HG02870 (cell line): ENCODE data around the gene CCDC124.
A peak's percentile ranks its signal among the peaks of the same experiment; 100 is the strongest.
"Not testable (repeated sequence)": the region's sequence is repeated elsewhere in the genome, so short reads cannot be mapped to it uniquely, and the experiment has no call there.

Experiments used
- ATAC-seq: cut with Tn5 transposase; IDR thresholded peaks from one replicate; pipeline ENCODE4 v1.9.1; 2021; ENCODE audit warnings: mild to moderate bottlenecking, moderate library complexity; ENCODE audit not compliant: unreplicated experiment

Gene CCDC124, protein sequence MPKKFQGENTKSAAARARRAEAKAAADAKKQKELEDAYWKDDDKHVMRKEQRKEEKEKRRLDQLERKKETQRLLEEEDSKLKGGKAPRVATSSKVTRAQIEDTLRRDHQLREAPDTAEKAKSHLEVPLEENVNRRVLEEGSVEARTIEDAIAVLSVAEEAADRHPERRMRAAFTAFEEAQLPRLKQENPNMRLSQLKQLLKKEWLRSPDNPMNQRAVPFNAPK

DNA sequence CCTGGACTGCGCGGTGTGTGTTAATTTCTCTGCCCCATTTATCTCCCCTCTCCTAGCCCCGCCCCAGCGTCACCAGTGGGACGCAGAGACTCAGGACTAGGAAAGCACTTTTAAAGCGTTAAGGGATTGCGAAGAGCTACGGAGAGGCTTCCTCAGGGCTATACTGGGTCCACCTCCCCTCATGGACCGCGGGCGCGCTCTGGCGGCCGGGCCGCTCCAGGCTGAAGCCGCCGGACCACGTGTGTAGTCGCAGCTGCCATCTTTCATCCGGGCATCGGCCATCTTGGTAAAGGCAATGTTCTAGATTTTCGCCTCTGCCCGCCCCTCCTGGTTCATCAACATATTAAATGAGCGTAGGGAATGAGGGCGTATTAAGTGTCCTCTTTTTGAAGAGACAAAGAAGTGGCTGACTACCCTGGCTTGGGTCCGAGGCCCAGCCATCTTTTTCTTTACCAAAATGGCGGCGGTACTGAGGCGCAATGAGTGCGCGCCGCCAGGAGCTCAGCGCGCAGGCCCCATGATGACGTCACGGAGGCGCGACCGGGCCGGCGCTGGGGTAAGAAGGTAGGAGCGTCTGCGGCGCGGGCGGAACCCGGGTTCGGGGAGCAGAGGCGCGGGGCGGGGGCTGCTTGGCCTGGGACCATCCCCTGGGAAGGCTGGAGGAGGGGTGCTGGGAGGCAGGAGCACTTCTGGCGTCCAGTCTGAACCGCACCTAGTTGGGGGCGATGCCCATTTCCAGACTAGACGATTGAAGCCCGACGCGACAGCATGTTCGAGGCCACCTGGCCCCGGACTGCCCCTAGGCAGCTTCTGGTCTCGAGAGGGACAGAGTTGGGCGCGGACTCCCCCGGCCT, at the start of gene CCDC124:
Gene CCDC124, plus strand, starts transcription at position 531 of the 854 bp plus-strand sequence. CDS start 3,406 bp downstream, outside the sequence.
- peak; percentile 70 for ATAC-seq

DNA sequence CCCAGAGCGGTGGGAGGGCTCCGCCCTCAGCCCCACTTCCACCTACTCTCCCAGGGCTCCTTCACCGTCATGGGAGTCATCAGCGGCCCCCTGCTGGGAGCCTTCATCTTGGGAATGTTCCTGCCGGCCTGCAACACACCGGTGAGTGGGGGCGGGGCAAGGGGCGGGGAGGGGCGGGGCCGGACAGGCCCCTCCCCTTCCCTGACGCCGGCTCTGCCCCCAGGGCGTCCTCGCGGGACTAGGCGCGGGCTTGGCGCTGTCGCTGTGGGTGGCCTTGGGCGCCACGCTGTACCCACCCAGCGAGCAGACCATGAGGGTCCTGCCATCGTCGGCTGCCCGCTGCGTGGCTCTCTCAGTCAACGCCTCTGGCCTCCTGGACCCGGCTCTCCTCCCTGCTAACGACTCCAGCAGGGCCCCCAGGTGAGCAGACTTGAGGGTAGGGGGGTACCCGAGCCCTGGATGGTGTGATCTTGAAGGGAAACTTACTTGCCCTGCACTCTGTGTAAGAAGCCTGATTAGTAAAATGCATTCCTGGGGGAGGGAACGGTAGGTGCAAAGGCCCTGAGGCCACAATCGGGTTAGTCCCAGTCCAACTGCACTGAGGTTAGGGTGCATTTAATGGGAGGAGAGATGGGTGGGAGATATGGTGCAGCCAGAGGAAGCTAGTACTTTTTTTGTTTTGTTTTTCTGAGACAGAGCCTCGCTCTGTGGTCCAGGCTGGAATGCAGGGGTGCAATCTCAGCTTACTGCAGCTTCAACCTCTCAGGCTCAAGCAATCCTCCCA, 49.0 kb upstream of the CCDC124 start:
- ATAC-seq, result no peak

DNA sequence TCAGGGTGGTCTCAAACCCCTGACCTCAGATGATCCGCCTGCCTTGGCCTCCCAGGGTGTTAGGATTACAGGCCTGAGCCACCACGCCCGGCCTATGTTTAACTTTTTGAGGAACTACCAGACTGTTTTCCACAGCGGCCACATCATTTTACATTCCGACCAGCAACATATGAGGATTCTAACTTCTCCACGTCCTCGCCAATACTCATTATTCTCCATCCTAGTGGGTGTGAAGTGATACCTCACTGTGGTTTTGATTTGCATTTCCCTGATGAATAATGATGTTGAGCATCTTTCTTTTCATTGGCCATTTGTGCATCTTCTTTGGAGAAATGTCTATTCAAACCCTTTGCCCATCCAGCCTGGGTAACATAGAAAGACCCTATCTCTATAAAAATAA, 46.3 kb upstream of the CCDC124 start:
- no peak for ATAC-seq

DNA sequence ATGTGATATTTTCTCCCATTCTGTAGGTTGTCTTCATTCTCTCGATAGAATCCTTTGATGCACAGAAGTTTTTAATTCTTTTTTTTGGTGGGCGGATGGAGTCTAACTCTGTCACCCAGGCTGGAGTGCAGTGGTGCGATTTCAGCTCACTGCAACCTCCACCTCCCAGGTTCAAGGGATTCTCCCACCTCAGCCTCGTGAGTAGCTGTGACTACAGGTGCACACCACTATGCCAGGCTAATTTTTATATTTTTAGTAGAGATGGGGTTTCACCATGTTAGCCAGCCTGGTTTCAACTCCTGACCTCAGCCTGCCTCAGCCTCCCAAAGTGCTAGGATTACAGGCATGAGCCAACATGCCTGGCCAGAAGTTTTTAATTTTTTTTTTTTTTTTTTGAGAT, 45.6 kb upstream of the CCDC124 start:
- ATAC-seq, result not testable (repeated sequence)

DNA sequence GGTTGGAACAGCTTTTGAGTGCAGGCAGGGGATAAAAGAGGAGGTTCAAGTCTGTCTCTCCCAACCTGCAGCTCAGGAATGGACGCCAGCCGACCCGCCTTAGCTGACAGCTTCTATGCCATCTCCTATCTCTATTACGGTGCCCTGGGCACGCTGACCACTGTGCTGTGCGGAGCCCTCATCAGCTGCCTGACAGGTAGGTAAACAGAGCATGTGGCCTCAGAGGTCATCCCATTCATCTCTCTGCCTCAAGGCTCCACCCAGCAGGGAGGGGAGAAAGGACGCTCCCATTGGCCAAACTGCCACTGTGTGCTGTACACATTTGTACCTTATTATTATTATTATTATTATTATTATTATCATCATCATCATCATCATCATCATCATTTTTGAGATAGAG, 44.6 kb upstream of the CCDC124 start:
- no peak for ATAC-seq

DNA sequence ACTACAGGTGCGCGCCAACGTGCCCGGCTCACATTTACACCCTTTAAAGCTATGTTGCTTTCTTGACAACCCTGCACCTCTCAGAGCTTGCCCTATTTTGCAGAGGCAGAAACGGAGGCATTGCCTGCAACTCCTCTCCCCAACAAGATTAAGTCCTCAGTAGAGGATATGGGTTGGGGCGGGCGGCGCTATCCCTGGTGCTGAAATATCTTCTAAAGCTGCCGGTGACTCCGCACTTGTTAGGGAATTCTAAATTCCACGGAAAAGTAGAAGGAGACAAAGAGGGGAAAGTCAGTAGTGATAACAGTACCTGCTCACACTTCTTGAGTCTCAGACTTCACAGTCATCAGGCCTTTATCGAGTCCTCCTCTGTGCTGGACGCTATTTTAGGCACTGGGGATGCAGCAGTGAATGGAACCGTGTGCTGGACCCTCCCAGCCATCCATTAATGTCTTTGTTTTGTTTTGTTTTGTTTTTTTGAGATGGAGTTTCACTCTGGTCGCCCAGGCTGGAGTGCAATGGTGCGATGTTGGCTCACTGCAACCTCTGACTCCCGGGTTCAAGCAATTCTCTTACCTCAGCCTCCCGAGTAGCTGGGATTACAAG, 43.1 kb upstream of the CCDC124 start:
- ATAC-seq, result no peak

DNA sequence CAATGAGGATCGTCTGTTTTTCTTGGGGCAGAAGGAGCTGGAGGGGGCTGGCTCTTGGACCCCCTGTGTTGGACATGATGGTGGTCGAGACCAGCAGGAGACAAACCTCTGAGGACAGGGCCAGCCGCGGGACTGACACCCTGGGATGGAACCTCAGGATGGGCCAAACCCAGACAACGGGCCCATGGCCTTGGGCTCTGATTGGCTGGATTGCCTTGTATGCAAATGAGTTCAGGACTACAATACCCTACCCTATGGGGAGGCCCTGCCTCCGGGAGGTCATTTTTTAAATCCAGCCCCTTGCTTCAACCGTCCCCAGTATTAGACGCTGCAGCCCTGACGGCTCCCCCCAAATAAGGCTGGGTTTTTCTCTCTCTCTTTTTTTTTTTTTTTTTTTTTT, 39.0 kb upstream of the CCDC124 start:
- no peak for ATAC-seq

DNA sequence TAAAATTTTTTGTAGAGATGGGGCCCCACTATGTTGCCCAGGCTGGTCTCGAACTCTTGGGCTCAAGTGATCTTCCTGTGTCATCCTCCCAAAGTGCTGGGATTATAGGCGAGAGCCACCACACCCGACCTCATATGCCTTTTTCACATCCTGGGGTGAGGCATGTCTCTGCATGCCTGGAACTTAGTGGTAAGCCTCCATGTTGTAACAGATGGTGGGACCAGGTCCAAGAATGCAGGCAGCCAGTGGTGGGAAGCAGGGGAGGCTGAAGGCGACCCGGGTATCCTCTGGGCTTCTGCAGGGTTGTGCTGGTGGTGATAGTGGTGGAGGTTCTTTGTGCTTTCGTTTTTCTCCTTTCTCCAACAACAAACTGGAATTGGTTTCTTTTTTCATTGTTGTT, 30.1 kb upstream of the CCDC124 start:
- no peak for ATAC-seq

DNA sequence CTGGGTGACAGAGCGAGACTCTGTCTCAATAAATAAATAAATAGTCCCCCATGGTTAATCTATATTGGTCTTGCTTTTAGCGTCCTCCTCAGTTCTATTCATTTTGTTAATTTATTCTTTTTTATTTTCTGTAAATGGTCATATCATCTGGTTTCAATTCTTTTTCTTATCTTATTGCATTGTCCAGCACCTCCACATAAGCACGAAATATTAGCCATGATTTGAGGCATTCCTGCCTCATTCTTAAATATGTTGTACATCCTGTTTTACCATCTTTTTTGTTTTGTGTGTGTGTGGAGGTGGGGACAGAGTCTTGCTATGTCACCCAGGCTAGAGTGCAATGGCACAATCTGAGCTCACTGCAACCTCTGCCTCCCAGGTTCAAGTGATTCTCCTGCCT, 24.6 kb upstream of the CCDC124 start:
- ATAC-seq, result no peak

DNA sequence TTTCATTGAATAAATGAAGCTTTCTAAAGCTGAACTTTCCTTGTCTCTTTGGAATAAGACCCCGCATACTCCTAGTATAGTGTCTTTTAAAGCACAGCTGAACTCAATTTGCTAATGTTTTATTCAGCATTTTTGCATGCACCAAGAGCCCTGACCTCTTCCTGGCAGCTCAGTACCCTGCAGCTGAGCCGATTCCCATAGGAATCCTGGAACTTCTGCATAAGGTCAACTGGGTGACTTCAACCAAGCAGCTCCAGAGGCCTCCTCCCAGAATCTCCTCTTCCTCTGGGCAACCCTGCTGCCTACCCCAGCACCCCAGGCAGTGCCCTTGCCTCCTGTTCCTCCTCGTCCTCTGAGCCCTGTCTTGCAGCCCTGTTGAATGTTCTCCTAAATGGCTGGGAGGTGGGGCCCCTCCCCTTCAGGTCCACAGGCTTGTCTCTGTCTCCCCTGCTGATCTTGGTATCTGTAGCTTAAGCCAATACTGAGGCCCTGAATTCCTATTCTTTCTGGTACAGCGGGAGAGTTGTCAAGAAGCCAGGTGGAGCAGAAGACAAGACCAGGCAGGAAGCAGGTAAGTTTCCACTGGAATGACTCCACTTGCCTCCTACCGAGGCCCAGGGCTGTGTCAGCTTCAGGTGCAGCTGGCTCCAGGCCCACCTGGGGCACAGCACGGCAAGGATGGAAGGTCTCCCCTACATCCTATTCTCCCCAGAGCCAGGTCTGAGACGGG, 23.6 kb upstream of the CCDC124 start:
- ATAC-seq, result no peak

DNA sequence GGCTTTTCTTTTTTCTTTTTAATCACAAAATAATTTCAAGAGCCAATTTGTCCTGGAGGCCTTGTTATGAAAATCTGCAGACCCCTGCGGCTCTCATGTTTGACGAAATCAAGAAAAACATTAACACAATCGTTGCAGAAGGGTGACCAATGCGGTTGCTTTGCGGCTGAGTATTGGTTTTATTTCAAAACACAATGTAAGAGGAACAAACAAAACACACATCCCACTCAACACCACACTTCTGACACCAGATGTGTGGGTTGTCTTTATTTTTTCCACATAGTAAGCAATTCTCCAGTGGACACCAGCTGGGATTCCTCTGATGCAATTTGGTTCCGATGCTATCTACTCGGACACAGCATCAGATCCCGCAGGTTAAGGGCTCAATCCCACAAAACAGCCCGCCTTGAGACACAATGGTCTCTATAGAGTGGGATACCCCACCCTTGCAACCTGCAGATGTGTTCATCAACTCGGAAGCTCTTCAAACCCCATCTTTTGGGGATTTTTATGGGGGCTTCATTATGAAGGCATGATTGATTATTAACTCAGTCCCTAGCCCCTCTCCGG, 21.9 kb upstream of the CCDC124 start:
- no peak for ATAC-seq

DNA sequence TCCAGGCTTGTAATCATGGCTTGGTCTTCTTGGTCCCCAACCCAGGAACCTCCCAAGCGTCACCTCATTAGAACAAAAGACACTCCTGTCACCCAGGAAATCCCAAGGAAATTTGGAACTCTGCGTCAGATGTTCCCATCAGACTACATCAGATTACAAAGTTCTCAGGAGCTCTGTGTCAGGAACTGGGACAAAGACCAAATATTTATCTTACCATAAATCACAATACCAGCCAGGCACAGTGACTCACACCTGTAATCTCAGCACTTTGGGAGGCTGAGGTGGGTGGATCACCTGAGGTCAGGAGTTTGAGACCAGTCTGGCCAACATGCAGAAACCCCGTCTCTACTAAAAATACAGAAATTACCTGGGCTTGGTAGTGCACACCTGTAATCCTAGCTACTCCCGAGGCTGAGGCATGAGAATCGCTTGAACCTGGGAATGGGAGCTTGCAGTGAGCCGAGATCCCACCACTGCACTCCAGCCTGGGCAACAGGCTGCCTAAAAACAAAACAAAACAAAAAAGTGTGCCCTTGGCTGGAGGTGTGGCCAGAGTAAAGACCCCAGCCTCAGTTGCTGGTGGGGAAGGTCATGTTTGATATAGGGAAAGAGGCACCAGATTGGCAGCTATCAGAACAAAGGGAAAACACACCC, 16.7 kb upstream of the CCDC124 start:
- no peak for ATAC-seq

DNA sequence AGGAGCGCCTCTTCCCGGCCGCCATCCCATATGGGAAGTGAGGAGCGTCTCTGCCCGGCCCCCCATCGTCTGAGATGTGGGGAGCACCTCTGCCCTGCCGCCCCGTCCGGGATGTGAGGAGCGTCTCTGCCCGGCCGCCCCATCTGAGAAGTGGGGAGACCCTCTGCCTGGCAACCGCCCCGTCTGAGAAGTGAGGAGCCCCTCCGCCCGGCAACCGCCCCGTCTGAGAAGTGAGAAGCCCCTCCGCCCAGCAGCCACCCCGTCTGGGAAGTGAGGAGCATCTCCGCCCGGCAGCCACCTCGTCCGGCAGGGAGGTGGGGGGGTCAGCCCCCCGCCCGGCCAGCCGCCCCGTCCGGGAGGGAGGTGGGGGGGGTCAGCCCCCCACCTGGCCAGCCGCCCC, 14.7 kb upstream of the CCDC124 start:
- ATAC-seq, result not testable (repeated sequence)

DNA sequence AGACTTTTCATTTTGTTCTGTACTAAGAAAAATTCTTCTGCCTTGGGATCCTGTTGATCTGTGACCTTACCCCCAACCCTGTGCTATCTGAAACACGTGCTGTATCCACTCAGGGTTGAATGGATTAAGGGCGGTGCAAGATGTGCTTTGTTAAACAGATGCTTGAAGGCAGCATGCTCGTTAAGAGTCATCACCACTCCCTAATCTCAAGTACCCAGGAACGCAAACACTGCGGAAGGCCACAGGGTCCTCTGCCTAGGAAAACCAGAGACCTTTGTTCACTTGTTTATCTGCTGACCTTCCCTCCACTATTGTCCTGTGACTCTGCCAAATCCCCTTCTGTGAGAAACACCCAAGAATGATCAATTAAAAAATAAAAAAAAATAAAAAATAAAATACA, 13.7 kb upstream of the CCDC124 start:
- ATAC-seq, result not testable (repeated sequence)

DNA sequence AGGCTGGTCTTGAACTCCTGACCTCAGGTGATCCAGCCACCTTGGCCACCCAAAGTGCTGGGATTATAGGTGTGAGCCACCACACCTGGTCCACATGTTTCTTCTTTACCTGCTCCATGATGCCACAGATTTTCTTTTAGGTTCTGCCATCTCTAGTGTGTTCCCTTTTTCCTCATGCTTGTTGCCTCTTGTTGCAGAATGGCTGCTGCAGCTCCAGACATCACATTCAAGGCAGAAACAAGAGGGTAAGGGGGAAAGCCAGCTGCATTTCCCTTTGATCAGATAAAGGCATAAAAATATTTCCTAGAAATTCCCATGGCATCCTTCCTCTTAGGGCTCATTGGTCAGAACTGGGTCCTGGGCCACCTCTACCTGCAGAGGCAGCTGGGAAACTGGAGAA, 12.3 kb upstream of the CCDC124 start:
- no peak for ATAC-seq

DNA sequence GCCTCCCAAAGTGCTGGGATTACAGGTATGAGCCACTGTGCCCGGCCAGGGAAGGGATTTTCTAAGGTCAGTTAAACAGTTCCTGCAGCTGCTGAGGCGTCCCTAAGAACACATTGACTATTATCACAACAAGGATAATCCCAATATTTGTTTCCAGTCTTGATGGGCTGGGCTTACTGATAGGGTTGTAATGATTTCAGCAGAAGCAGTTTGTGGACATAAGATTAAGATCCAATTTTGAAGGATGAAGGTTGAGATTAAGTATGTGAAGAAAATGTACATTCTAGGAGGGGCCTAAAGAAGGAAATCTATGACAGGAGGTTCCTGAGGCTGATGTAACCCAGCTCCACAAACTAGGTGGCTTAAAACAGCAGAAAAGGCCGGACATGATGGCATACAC, 10.7 kb upstream of the CCDC124 start:
- ATAC-seq, result no peak

DNA sequence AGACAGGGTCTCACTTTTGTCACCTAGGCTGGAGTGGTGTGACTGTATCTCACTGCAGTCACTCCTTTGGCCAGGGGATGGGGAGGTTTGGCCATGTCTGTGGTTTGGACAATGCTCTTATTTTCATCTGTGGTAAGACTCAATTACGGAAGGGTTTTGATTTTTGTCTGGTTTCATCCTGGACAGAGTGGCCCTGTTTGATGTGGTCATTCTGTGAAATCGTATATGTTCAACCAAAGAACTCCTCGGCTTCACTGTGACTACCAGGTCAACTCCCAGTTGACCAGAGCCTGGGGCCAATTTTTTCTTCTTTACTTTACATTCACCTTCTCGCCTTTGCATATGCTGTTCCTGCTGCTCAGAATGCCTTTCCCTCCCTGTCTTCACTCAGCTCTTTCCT, 6.8 kb upstream of the CCDC124 start:
- ATAC-seq, result no peak

DNA sequence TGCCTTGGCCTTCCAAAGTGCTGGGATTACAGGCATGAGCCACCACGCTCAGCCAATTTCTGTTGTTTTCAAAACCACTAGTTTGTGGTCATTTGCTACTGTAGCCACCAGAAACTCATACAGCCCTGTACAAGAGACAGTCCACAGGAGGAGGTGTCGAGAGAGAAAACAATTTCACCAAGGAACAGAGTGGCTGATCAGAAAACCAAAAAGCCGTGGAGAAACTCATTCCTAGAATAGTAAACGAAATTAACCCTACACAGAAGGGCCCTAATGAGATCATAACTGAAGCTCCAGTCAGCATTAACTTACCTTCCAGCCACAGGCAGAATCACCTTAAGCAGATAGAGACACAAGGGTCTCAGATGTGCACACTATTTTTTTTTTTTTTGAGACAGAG, 3.8 kb upstream of the CCDC124 start:
- peak; percentile 49 for ATAC-seq

DNA sequence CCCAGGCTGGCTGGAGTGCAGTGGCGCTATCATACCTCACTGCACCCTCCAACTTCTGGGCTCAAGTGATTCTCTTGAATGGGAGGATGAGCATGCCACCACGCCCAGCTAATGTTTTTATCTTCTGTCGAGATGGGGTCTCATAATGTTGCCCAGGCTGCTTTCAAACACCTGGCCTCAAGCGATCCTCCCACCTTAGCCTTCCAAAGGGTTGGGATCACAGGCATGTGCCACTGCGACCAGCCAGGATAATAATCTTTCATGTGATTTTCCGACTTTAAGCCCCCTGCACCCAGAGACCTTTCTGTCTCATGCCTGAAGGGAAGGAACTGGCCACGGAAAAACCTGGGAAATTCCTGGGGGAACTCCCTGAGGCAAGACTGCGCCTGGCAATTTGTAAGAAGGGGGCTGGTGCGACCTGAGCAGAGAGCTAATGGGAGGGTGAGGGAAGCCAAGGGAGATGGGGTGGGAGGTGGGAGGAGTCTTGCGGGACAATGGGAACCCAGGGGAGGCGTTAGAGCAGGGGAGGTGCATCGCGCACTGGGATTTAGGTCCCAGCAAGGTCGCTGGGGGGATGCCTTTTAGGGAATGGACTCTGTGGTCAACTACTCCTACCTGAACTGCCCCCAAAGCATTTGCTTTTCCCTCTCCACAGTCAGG, 1.2 kb upstream of the CCDC124 start:
- no peak for ATAC-seq
